HCT116 (cell line): Measurements from ENCODE around the gene BICDL2. TPM values are rescaled to one million over a fixed set of nuclear protein-coding genes. Genes with fewer than 3 reads are reported as not detected.

Source experiments
- ATAC-seq: fragments of 200-7000 bp; cut with Tn5 transposase; 2 replicates; pipeline ENCODE4 v1.9.1; 2020; ENCODE audit warnings: mild to moderate bottlenecking, moderate library complexity
- BruUV-seq: library from RNA; stranded (reverse); fragments of 400-500 nt; replicated peaks from 2 replicates; lab custom pipeline; 2021; lab: Mats Ljungman, UMichigan
- CTCF ChIA-PET: fragments of 300-600 bp; sonication (Branson Sonifier 250); formaldehyde crosslinking; loops from one replicate; lab custom pipeline; 2021; ENCODE audit warnings: antibody characterized with exemption; lab: Charles Lee
- POLR2A ChIA-PET: fragments of 300-600, 350-600 bp; sonication (Branson Sonifier 250); formaldehyde crosslinking; loops from one replicate; lab custom pipeline; 2021; ENCODE audit warnings: antibody characterized with exemption; lab: Charles Lee
- RAD21 ChIA-PET, 2 experiments: fragments of 300-600 bp; sonication (Branson Sonifier 250); formaldehyde crosslinking; loops; one replicate each; lab custom pipeline; 2023; ENCODE audit warnings: low total read pairs in 2 of 2; ENCODE audit not compliant: uncharacterized antibody in 2 of 2, unreplicated experiment in 2 of 2, low non-redundant PET in 1 of 2; lab: Charles Lee
- DNase-seq: peaks from one replicate; pipeline ENCODE4 v3.0.0-alpha.2; 2010; ENCODE audit warnings: low read depth, low spot score
- H2AFZ ChIP-seq: fragments of 200-600 bp; shearing (Covaris generic), sonication (generic); 2 replicates; pipeline ENCODE4 v1.6.1; 2017; ENCODE audit warnings: low read depth, mixed run types, mixed read lengths, antibody characterized with exemption, low read length; ENCODE audit not compliant: poor library complexity, severe bottlenecking
- H3K27ac ChIP-seq: 2 replicates; pipeline ENCODE4 v1.5.1; 2012; ENCODE audit warnings: low read depth, low read length
- H3K27me3 ChIP-seq: fragments of 200-600 bp; sonication (generic); 2 replicates; pipeline ENCODE4 v1.6.1; 2016; ENCODE audit warnings: mixed run types, low read length, mixed read lengths; ENCODE audit not compliant: insufficient read depth
- H3K36me3 ChIP-seq, 2 experiments: fragments of 200-500 bp in 1 of 2; fragments of 200-600 bp in 1 of 2; sonication (Bioruptor generic) in 1 of 2; sonication (generic) in 1 of 2; 2 replicates each; pipeline versions ENCODE4 v1.5.1 to v1.6.1; 2014 to 2016; ENCODE audit warnings: low read length in 2 of 2, inconsistent platforms in 1 of 2, mixed read lengths in 1 of 2, mixed run types in 1 of 2; ENCODE audit not compliant: insufficient read depth in 2 of 2, control insufficient read depth in 1 of 2
- H3K4me1 ChIP-seq, 2 experiments: fragments of 200-600 bp in 1 of 2; sonication (generic) in 1 of 2; 2 replicates each; pipeline versions ENCODE4 v1.5.1 to v1.6.1; 2012 to 2017; ENCODE audit warnings: low read length in 2 of 2, inconsistent platforms in 1 of 2, mild to moderate bottlenecking in 1 of 2, mixed read lengths in 1 of 2, mixed run types in 1 of 2, moderate library complexity in 1 of 2; ENCODE audit not compliant: insufficient read depth in 2 of 2, control insufficient read depth in 1 of 2
- H3K4me2 ChIP-seq: fragments of 200-600 bp; sonication (generic); 2 replicates; pipeline ENCODE4 v1.6.1; 2017; ENCODE audit warnings: mixed run types, low read length, mixed read lengths
- H3K4me3 ChIP-seq, 2 experiments: fragments of 200-600 bp in 1 of 2; sonication (generic) in 1 of 2; replicated peaks in 1 of 2; 2 replicates each; pipeline ENCODE4 v1.5.1; 2011 to 2016; ENCODE audit warnings: low read length in 2 of 2, control low read depth in 1 of 2, low read depth in 1 of 2, mild to moderate bottlenecking in 1 of 2, mixed read lengths in 1 of 2, mixed run types in 1 of 2
- H3K79me2 ChIP-seq: fragments of 200-600 bp; sonication (generic); 2 replicates; pipeline ENCODE4 v1.6.1; 2017; ENCODE audit warnings: mild to moderate bottlenecking, mixed run types, low read length, moderate library complexity, mixed read lengths; ENCODE audit not compliant: insufficient read depth
- H3K9ac ChIP-seq: fragments of 200-600 bp; sonication (generic); 2 replicates; pipeline ENCODE4 v1.6.1; 2016; ENCODE audit warnings: low read length, mixed read lengths
- H3K9me2 ChIP-seq: fragments of 200-600 bp; sonication (generic), shearing (Covaris generic); 2 replicates; pipeline ENCODE4 v1.6.1; 2017; ENCODE audit warnings: mixed run types, mild to moderate bottlenecking, moderate library complexity; ENCODE audit not compliant: insufficient read depth
- H3K9me3 ChIP-seq, 2 experiments: fragments of 200-500 bp in 1 of 2; fragments of 200-600 bp in 1 of 2; sonication (Bioruptor generic) in 1 of 2; sonication (generic) in 1 of 2; 2 replicates each; pipeline ENCODE4 v1.6.1; 2014 to 2017; ENCODE audit warnings: low read length in 2 of 2, mixed read lengths in 2 of 2, inconsistent platforms in 1 of 2, low read depth in 1 of 2, mild to moderate bottlenecking in 1 of 2, mixed run types in 1 of 2, moderate library complexity in 1 of 2; ENCODE audit not compliant: control insufficient read depth in 1 of 2, insufficient read depth in 1 of 2
- H4K20me1 ChIP-seq: fragments of 200-600 bp; sonication (generic), shearing (Covaris generic); 2 replicates; pipeline ENCODE4 v1.6.1; 2017; ENCODE audit warnings: mixed run types, mild to moderate bottlenecking, moderate library complexity; ENCODE audit not compliant: insufficient read depth
- CEBPB ChIP-seq: IDR thresholded peaks from 2 replicates; pipeline ENCODE4 v1.6.1; 2012; ENCODE audit warnings: low read depth
- ELF1 ChIP-seq: IDR thresholded peaks from 2 replicates; pipeline ENCODE4 v1.6.1; 2012; ENCODE audit warnings: low read depth, borderline replicate concordance
- FOSL1 ChIP-seq: IDR thresholded peaks from 2 replicates; pipeline ENCODE4 v1.6.1; 2012; ENCODE audit warnings: low read depth
- JUND ChIP-seq: IDR thresholded peaks from 2 replicates; pipeline ENCODE4 v1.6.1; 2012
- MAX ChIP-seq: IDR thresholded peaks from 2 replicates; pipeline ENCODE4 v1.6.1; 2012
- POLR2A ChIP-seq: IDR thresholded peaks from 2 replicates; pipeline ENCODE4 v1.7.0; 2011; ENCODE audit warnings: borderline replicate concordance; ENCODE audit not compliant: insufficient read depth, insufficient read length; ENCODE audit errors: extremely low read depth
- RAD21 ChIP-seq: IDR thresholded peaks from 2 replicates; pipeline ENCODE4 v1.6.1; 2012; ENCODE audit warnings: low read depth, mild to moderate bottlenecking
- REST ChIP-seq: IDR thresholded peaks from 2 replicates; pipeline ENCODE4 v1.6.1; 2012; ENCODE audit warnings: low read depth
- SIN3A ChIP-seq: IDR thresholded peaks from 2 replicates; pipeline ENCODE4 v1.6.1; 2012; ENCODE audit warnings: low read depth
- SP1 ChIP-seq: IDR thresholded peaks from 2 replicates; pipeline ENCODE4 v1.6.1; 2012; ENCODE audit warnings: low read depth
- SRF ChIP-seq: IDR thresholded peaks from 2 replicates; pipeline ENCODE4 v1.6.1; 2012; ENCODE audit warnings: low read depth
- TCF7L2 ChIP-seq: IDR thresholded peaks from 2 replicates; pipeline ENCODE4 v1.7.0; 2011; ENCODE audit warnings: borderline replicate concordance, inconsistent platforms; ENCODE audit not compliant: insufficient read depth, insufficient read length; ENCODE audit errors: extremely low read depth
- YY1 ChIP-seq: IDR thresholded peaks from 2 replicates; pipeline ENCODE4 v1.6.1; 2011; ENCODE audit warnings: low read length, low read depth, moderate library complexity, mild to moderate bottlenecking; ENCODE audit not compliant: insufficient replicate concordance; ENCODE audit errors: extremely low read depth
- ZBTB33 ChIP-seq: IDR thresholded peaks from 2 replicates; pipeline ENCODE4 v1.6.1; 2011; ENCODE audit warnings: mild to moderate bottlenecking, low read length, moderate library complexity; ENCODE audit not compliant: insufficient replicate concordance; ENCODE audit errors: extremely low read depth
- ZNF274 ChIP-seq: fragments of 200-500 bp; sonication (Bioruptor generic); IDR thresholded peaks from 2 replicates; pipeline ENCODE4 v1.6.1; 2014; ENCODE audit warnings: mild to moderate bottlenecking, low read depth, low read length, inconsistent platforms
- intact Hi-C: fragments of 100-400 bp; cut with micrococcal nuclease; formaldehyde crosslinking; loops from 2 replicates; pipeline ENCODE4 v1.10.0; 2022
- total RNA-seq: library from RNA; stranded (reverse); gene quantifications from one replicate; pipeline ENCODE4 v1.2.1, GENCODE V29; 2021; ENCODE audit not compliant: unreplicated experiment

BICDL2 gene
- total RNA-seq, 1 experiment from 2014 or later: 21.3 TPM

- no peak for DNase-seq
- RAD21 ChIA-PET: no interaction called here
- H3K9ac ChIP-seq: no peak overlapping the region
- POLR2A ChIA-PET: interaction anchor here (0.6 kb wide), 1 partner anchor 28 kb away, joined by 3 read pairs; no protein-coding TSS in a partner anchor
- H4K20me1 ChIP-seq: no peaks in the 10 kb centered on the region
- intact Hi-C loops: no loop called here
- CTCF ChIA-PET: interaction anchor here (0.8 kb wide), 1 partner anchor 9 kb away, joined by 3 read pairs; no protein-coding TSS in a partner anchor
- peaks cover 11 to 28% of the 10 kb centered on the region in 2 experiments for H3K4me1 ChIP-seq
- no TSS peak for BruUV-seq
- H3K27me3 ChIP-seq: no peaks in the 10 kb centered on the region
- H3K4me3 ChIP-seq: no peak overlapping the region
- H3K9me3 ChIP-seq: no peaks in the 10 kb centered on the region
- no peaks in the 10 kb centered on the region for H3K9me2 ChIP-seq
- H3K27ac ChIP-seq: no peak overlapping the region
- no peaks in the 10 kb centered on the region for H3K79me2 ChIP-seq
- no peak for ATAC-seq
- H3K4me2 ChIP-seq: peak overlapping the region; percentile 32
- no peak for TF ChIP-seq RAD21
- TF ChIP-seq SRF: no peak
- no peak for TF ChIP-seq ELF1
- TF ChIP-seq MAX: no peak
- no peak for TF ChIP-seq TCF7L2
- TF ChIP-seq ZBTB33: no peak
- no peak for TF ChIP-seq CEBPB
- no peak for TF ChIP-seq POLR2A
- no peak for TF ChIP-seq SIN3A
- TF ChIP-seq YY1: no peak
- TF ChIP-seq SP1: no peak
- TF ChIP-seq FOSL1: no peak
- TF ChIP-seq ZNF274: no peak
- no peak for TF ChIP-seq JUND
- no peak for TF ChIP-seq REST
- H3K36me3 ChIP-seq: no peaks in the 10 kb centered on the region
- H2AFZ ChIP-seq: no peak overlapping the region
Measured at GRCh38 chr16:2991566-2992261, 45.0 kb downstream of the BICDL2 start.
